ENCODE results near the gene ST6GAL1. TPM values are rescaled to one million over a fixed set of nuclear protein-coding genes. Genes with fewer than 3 reads are reported as not detected.
"Not testable (repeated sequence)": the region's sequence is repeated elsewhere in the genome, so short reads cannot be mapped to it uniquely, and the experiment has no call there.

The ST6GAL1 gene
- total RNA-seq, 2 experiments from 2014 or later: 116 to 128 TPM

- ChIA-PET POLR2A (interaction anchor here (0.7 to 1.3 kb wide), 4 partner anchors 12 to 69 kb away, joined by 3 to 5 read pairs (median 3); no protein-coding TSS in a partner anchor), CTCF (no interaction called here)
- Mint-ChIP-seq H3K27me3 (no peaks in the 10 kb centered on the region), H3K9me3 (peaks cover 5% of the 10 kb centered on the region), H3K4me1 (peaks cover 12% of the 10 kb centered on the region), H3K36me3 (ENCODE audit: low read depth) (peaks cover 3% of the 10 kb centered on the region), H3K4me3 (no peak overlapping the region), H3K27ac (no peak overlapping the region)
- DNase-seq: no peak
Measured at GRCh38 chr3:186896006-186896405, 34.3 kb upstream of the ST6GAL1 start.

- peaks cover 17% of the 10 kb centered on the region for H3K4me1 Mint-ChIP-seq
- no peak overlapping the region for H3K27ac Mint-ChIP-seq
- ChIA-PET CTCF (no interaction called here), POLR2A (interaction anchor here (1.3 kb wide), 1 partner anchor 70 kb away, joined by 3 read pairs; no protein-coding TSS in a partner anchor)
- no peak for DNase-seq
- no peak overlapping the region for H3K4me3 Mint-ChIP-seq
- H3K27me3 Mint-ChIP-seq: no peaks in the 10 kb centered on the region
- H3K9me3 Mint-ChIP-seq: peaks cover 5% of the 10 kb centered on the region
- peaks cover 3% of the 10 kb centered on the region for H3K36me3 Mint-ChIP-seq (ENCODE audit: low read depth)
Measured at GRCh38 chr3:186896875-186897274, 33.5 kb upstream of the ST6GAL1 start.

DNA sequence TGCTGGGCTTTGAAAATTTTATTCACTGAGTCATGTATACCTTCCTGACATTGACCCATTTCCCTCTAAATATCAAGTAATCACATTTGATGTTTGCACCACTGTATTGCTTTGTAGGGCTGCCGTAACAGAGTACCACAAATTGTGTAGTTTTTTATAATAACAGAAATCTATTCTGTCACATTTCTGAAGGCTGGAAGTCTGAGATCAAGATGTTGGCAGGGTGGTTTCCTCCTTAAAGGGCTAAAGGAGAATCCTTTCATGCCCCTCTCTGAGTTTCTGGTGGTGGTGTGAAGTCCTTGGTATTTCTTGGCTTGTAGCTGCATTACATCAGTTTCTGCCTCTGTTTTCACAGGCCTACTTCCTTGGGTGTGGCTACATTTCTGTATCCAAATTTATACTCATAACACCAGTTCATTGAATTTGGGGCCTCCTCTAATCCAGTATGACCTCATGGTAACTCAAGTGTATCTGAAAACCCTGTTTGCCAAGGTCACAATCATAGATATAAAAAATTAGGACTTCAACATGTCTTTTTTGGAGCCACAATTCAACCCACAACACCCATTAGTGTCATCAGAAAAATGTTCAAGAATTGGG lies 29.1 kb upstream of the ST6GAL1 start:
- H3K9me3 Mint-ChIP-seq: peaks cover 39% of the 10 kb centered on the region
- DNase-seq: peak; percentile 21
- CTCF ChIA-PET: interaction anchor here (0.9 to 1.2 kb wide), 2 partner anchors 30 to 51 kb away, joined by 3 to 4 read pairs; no protein-coding TSS in a partner anchor

DNA sequence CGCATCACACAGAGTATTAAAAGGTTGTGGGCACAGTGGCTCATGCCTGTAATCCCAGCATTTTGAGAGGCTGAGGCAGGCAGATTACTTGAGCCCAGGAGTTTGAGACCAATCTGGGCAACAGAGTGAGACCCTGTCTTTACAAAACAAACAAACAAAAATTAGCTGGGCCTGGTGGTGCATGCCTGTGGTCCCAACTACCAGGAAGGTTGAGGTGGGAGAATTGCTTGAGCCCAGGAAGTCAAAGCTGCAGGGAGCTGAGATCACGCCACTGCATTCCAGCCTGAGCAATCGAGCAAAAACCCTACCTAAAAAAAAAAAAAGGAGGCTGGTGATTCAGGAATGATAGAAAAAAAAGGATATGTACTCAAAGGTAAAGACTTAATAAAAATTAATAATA lies 28.2 kb upstream of the ST6GAL1 start:
- POLR2A ChIA-PET: no interaction called here
- H3K27me3 Mint-ChIP-seq: no peaks in the 10 kb centered on the region

More for the DNA sequence above, 29.1 kb upstream of the ST6GAL1 start:
- Mint-ChIP-seq H3K4me1 (peaks cover 29% of the 10 kb centered on the region), H3K27ac (peak overlapping the region; percentile 79), H3K36me3 (ENCODE audit: low read depth) (peaks cover 41% of the 10 kb centered on the region), H3K27me3 (no peaks in the 10 kb centered on the region), H3K4me3 (no peak overlapping the region)
- POLR2A ChIA-PET: interaction anchor here (1.0 to 1.9 kb wide), 5 partner anchors 8 to 30 kb away, joined by 3 to 15 read pairs (median 7); partner anchors contain the start of gene ST6GAL1

DNA sequence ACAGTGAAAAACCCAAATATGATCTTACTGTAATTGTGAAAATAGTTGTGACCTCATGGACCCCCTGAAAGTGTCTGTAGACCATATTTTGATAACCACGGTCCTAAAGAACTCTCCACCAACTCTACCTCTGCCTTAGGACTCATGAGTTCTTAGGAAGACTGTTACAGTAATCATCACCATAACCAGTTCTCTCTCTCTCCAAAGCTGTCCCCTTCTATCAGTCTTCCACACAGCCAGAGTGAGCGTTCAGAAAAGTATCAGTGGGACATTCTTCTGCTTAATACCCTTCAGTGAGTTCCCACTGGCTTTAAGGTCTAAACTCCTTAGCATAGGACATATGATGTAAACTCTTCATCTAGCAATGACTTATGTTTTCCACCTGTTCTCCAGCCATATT lies 27.6 kb upstream of the ST6GAL1 start:
- Mint-ChIP-seq H3K4me1 (peaks cover 42% of the 10 kb centered on the region), H3K36me3 (ENCODE audit: low read depth) (peaks cover 56% of the 10 kb centered on the region), H3K27ac (no peak overlapping the region), H3K9me3 (peaks cover 54% of the 10 kb centered on the region), H3K27me3 (no peaks in the 10 kb centered on the region), H3K4me3 (no peak overlapping the region)
- POLR2A ChIA-PET: no interaction called here
- no peak for DNase-seq
- CTCF ChIA-PET: interaction anchor here (0.6 kb wide), 1 partner anchor 13 kb away, joined by 4 read pairs; no protein-coding TSS in a partner anchor

More for the DNA sequence above, 28.2 kb upstream of the ST6GAL1 start:
- CTCF ChIA-PET: no interaction called here
- H3K4me1 Mint-ChIP-seq: peaks cover 36% of the 10 kb centered on the region
- no peak overlapping the region for H3K27ac Mint-ChIP-seq
- peaks cover 48% of the 10 kb centered on the region for H3K9me3 Mint-ChIP-seq
- H3K36me3 Mint-ChIP-seq (ENCODE audit: low read depth): peaks cover 50% of the 10 kb centered on the region
- DNase-seq: no peak
- H3K4me3 Mint-ChIP-seq: no peak overlapping the region

DNA sequence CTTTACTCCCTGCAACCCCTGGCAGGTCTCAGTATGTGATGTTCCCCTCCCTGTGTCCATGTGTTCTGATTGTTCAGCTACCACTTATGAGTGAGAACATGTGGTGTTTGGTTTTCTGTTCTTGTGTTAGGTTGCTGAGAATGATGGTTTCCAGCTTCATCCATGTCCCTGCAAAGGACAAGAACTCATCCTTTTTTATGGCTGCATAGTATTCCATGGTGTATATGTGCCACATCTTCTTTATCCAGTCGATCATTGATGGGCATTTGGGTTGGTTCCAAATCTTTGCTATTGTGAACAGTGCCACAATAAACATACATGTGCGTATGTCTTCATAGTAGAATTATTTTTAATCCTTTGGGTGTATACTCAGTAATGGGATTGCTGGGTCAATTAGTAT lies 26.6 kb upstream of the ST6GAL1 start:
- H3K27me3 Mint-ChIP-seq, POLR2A ChIA-PET, CTCF ChIA-PET, H3K27ac Mint-ChIP-seq, DNase-seq, H3K4me3 Mint-ChIP-seq: not testable (repeated sequence)
- Mint-ChIP-seq H3K9me3 (peaks cover 63% of the 10 kb centered on the region), H3K4me1 (peaks cover 51% of the 10 kb centered on the region), H3K36me3 (ENCODE audit: low read depth) (peaks cover 66% of the 10 kb centered on the region)

GRCh38 chr3:186907075-186907474 lies 23.3 kb upstream of the ST6GAL1 start:
- H3K27ac Mint-ChIP-seq, H3K27me3 Mint-ChIP-seq, DNase-seq, H3K4me3 Mint-ChIP-seq: not testable (repeated sequence)
- H3K36me3 Mint-ChIP-seq (ENCODE audit: low read depth): peaks cover 72% of the 10 kb centered on the region
- H3K9me3 Mint-ChIP-seq: peaks cover 62% of the 10 kb centered on the region
- H3K4me1 Mint-ChIP-seq: peaks cover 48% of the 10 kb centered on the region
- CTCF ChIA-PET: interaction anchor here (0.8 kb wide), 1 partner anchor 35 kb away, joined by 3 read pairs; no protein-coding TSS in a partner anchor
- POLR2A ChIA-PET: interaction anchor here (3.1 to 4.5 kb wide), 2 partner anchors 24 to 124 kb away, joined by 15 to 72 read pairs; partner anchors contain the start of genes EIF4A2 and ST6GAL1

DNA sequence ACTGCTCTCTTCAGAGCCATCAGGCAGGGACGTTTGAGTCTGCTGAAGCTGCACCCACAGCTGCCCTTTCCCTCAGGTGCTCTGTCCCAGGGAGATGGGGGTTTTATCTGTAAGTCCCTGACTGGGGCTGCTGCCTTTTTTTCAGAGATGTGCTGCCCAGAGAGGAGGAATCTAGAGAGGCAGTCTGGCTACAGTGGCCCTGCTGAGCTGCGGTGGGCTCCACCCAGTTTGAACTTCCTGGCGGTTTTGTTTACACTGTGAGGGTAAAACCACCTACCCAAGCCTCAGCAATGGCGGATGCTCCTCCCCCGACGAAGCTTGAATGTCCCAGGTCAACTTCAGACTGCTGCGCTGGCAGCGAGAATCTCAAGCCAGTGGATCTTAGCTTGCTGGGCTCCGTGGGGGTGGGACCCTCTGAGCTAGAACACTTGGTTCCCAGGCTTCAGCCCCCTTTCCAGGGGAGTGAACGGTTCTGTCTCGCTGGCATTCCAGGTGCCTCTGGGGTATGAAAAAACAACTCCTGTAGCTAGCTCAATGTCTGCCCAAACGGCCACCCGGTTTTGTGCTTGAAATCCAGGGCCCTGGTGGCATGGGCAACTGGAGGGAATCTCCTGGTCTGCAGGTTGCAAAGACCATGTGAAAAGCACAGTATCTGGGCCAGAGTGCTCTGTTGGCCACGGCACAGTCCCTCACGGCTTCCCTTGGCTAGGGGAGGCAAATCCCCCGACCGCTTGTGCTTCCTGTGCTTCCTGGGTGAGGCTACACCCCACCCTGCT lies 21.1 kb upstream of the ST6GAL1 start:
- H3K4me3 Mint-ChIP-seq: peak overlapping the region; percentile 42
- DNase-seq: peak; percentile 91
- H3K36me3 Mint-ChIP-seq (ENCODE audit: low read depth): peaks cover 59% of the 10 kb centered on the region
- peak overlapping the region; percentile 94 for H3K27ac Mint-ChIP-seq
- CTCF ChIA-PET: interaction anchor here (0.8 to 2.5 kb wide), 10 partner anchors 11 to 294 kb away, joined by 3 to 21 read pairs (median 4); partner anchors contain the start of gene ST6GAL1
- peaks cover 47% of the 10 kb centered on the region for H3K9me3 Mint-ChIP-seq
- peaks cover 44% of the 10 kb centered on the region for H3K4me1 Mint-ChIP-seq
- POLR2A ChIA-PET: interaction anchor here (0.8 to 4.5 kb wide), 19 partner anchors 8 to 254 kb away, joined by 3 to 72 read pairs (median 5); partner anchors contain the start of genes EIF4A2, RPL39L and ST6GAL1
- no peaks in the 10 kb centered on the region for H3K27me3 Mint-ChIP-seq

DNA sequence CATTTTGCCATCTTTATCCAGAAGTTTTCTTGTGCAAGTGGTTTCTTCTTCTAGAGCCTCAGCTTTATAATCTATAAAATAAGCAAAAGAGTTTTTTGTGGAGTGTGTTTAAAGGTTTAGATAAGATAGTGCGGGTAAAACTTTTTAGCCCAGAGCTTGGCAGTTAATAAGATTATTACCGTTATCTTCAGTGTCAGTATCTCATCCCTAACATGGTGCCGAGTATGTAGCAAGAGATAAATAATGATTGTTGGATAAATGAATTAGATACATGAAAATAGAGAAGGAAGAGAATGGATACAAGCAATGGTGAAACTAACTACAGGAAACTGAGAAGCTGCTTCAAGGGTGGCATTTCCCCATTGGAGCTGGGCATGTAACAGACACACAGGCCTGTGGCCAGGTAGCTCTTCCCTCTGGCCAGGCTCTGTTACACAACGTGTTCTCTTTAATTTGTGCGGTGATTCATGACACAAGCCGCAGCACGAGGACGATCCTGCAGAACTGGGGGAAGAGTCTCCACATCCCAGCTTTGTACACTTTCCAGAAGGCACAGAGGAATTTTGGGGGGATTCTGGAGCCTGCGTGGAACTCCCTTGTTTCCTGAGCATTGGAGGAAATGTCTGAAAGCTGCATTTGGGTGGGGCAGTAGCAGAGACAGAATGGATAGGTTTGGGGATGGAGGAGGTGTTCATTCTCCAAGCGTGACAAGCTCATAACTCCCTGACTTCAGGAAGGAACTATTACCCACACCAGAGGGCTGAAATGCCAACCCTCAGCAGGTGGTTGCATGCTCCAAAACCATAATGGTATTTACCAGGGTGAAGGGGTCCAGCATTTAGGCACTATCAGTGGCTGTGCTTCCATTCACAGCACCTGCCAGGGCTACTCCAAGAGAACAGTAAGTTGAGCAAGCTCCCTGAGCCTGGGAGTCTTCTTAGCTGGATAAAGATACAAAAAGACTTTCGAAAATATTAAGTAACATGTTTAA lies 14.2 kb upstream of the ST6GAL1 start:
- peaks cover 36% of the 10 kb centered on the region for H3K4me1 Mint-ChIP-seq
- ChIA-PET POLR2A (interaction anchor here (0.8 to 4.8 kb wide), 5 partner anchors 12 to 110 kb away, joined by 3 to 36 read pairs (median 6); partner anchors contain the start of gene ST6GAL1), CTCF (interaction anchor here (0.9 to 1.9 kb wide), 3 partner anchors 16 to 197 kb away, joined by 3 to 11 read pairs (median 8); no protein-coding TSS in a partner anchor)
- H3K27me3 Mint-ChIP-seq: no peaks in the 10 kb centered on the region
- H3K9me3 Mint-ChIP-seq: no peaks in the 10 kb centered on the region
- no peak overlapping the region for H3K4me3 Mint-ChIP-seq
- H3K27ac Mint-ChIP-seq: no peak overlapping the region
- DNase-seq: peak; percentile 25
- H3K36me3 Mint-ChIP-seq (ENCODE audit: low read depth): peaks cover 5% of the 10 kb centered on the region

DNA sequence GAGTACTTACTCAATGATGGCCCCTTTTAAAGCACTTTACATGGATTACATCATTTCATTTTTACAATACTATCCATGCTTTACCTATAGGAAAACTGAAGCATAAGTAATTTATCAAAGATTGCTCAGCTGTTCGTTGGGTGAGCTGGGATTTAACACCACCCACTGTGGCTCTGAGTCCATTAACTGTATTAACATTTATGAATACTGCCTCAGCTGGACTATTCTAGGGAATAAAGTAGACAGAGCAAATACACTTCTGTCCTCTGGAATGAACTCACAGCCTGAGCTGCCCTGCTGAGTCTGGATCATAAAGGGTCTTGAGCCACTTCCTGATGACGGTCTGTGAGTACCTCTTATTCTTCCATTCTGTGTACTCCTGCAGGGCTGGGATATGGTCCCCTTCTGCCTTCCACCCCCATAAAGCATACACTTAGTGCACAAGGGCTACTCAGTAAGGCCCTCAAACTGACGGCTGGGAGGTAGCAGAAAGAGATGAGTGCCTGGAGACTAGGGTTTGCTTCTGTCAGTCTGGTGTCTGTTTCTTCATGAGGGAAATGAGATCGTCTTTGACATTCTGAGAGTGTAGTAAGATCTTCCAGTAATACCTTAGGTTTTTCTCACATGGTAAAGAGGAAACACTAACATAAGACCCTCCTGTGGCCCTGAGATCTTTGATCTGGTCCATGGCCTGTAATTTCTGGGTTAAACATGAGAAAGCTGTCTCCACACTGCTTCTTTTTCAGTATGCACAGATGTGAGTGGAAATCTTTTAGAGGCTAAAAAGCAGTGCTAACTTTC lies 12.6 kb upstream of the ST6GAL1 start:
- ChIA-PET POLR2A (interaction anchor here (4.8 kb wide), 1 partner anchor 14 kb away, joined by 36 read pairs; the partner anchor contains the start of gene ST6GAL1), CTCF (interaction anchor here (1.6 to 1.9 kb wide), 2 partner anchors 14 to 68 kb away, joined by 5 to 11 read pairs; no protein-coding TSS in a partner anchor)
- H3K4me1 Mint-ChIP-seq: peaks cover 36% of the 10 kb centered on the region
- peaks cover 2% of the 10 kb centered on the region for H3K36me3 Mint-ChIP-seq (ENCODE audit: low read depth)
- H3K9me3 Mint-ChIP-seq: no peaks in the 10 kb centered on the region
- H3K4me3 Mint-ChIP-seq: no peak overlapping the region
- no peak overlapping the region for H3K27ac Mint-ChIP-seq
- no peak for DNase-seq
- H3K27me3 Mint-ChIP-seq: no peaks in the 10 kb centered on the region

DNA sequence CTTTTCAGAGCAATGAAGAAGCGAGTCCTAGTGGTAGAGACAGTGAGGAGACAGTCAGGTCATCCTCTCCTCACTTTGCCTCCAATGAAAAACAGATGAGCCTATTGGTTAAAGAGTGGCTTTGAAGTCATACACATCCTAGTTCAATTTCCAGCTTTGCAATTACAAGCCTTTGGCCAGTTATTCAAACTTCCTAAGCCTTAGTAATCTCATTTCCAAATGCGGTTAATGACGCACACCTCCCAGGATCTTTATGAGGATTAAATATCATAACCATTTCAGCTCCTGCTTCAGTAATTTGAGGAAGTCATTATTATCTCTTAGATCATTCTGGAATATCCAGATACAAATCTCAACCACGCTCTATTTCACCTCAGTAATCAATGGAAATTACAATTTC lies 10.0 kb upstream of the ST6GAL1 start:
- CTCF ChIA-PET: interaction anchor here (0.6 to 2.0 kb wide), 4 partner anchors 49 to 767 kb away, joined by 3 to 8 read pairs (median 3); no protein-coding TSS in a partner anchor

More for the DNA sequence above, 10.0 kb upstream of the ST6GAL1 start:
- no peaks in the 10 kb centered on the region for H3K36me3 Mint-ChIP-seq (ENCODE audit: low read depth)
- no peak for DNase-seq
- H3K27ac Mint-ChIP-seq: no peak overlapping the region
- H3K9me3 Mint-ChIP-seq: no peaks in the 10 kb centered on the region
- peaks cover 21% of the 10 kb centered on the region for H3K4me1 Mint-ChIP-seq
- H3K27me3 Mint-ChIP-seq: no peaks in the 10 kb centered on the region
- POLR2A ChIA-PET: interaction anchor here (3.8 to 5.9 kb wide), 2 partner anchors 11 kb away, joined by 15 to 27 read pairs; no protein-coding TSS in a partner anchor
- H3K4me3 Mint-ChIP-seq: no peak overlapping the region
